ENCODE data around the gene HDHD3.
A peak's percentile ranks its signal among the peaks of the same experiment; 100 is the strongest.

Gene HDHD3

GRCh38 chr9:113376634-113377567, at the start of gene HDHD3:
Gene HDHD3, minus strand, starts transcription at chr9:113376986. Its CDS starts 2,632 bp downstream, at chr9:113374354.
- TF ChIP-seq CTCF (IDR thresholded peaks at IDR 0.05; ENCODE audit: low read depth, low read length, poor library complexity, severe bottlenecking) (no peak), EZH2phosphoT487 (IDR thresholded peaks at IDR 0.05; ENCODE audit: borderline replicate concordance, low read length) (no peak)
- no peaks in the 10 kb centered on the region for H3K27me3 ChIP-seq (ENCODE audit: control insufficient read depth, low read length)
- no peaks in the 10 kb centered on the region for H3K9me3 ChIP-seq (ENCODE audit: control insufficient read depth, insufficient read depth, low read length)
- H3K4me3 ChIP-seq (ENCODE audit: low read length): peak within 1 kb of the TSS; percentile 100
- peak within 1 kb of the TSS; percentile 97 for H3K4me2 ChIP-seq (ENCODE audit: low read length)
- no peaks in the 10 kb centered on the region for H3F3A ChIP-seq (ENCODE audit: control insufficient read depth, insufficient read depth)
- no peaks in the 10 kb centered on the region for H4K20me1 ChIP-seq (ENCODE audit: control insufficient read depth, insufficient read depth, low read depth, low read length)
- peaks cover 17% of the 10 kb centered on the region for H3K4me1 ChIP-seq (ENCODE audit: control insufficient read depth, low read length)
- H3K36me3 ChIP-seq (ENCODE audit: control insufficient read depth, low read length): peaks cover 29% of the 10 kb centered on the region
- peaks cover 15% of the 10 kb centered on the region for H3K79me2 ChIP-seq (ENCODE audit: control insufficient read depth, low read length)
- peak within 1 kb of the TSS; percentile 38 for H3K27ac ChIP-seq (ENCODE audit: low read depth, low read length)
- no peaks in the 10 kb centered on the region for H3K9me2 ChIP-seq (replicated peaks; ENCODE audit: control insufficient read depth, low read length)

- Histone ChIP-seq H3K79me2 (ENCODE audit: control insufficient read depth, low read length) (no peaks in the 10 kb centered on the region), H3F3A (ENCODE audit: control insufficient read depth, insufficient read depth) (no peaks in the 10 kb centered on the region), H3K36me3 (ENCODE audit: control insufficient read depth, low read length) (no peaks in the 10 kb centered on the region), H3K9me2 (replicated peaks; ENCODE audit: control insufficient read depth, low read length) (no peaks in the 10 kb centered on the region), H3K4me1 (ENCODE audit: control insufficient read depth, low read length) (no peaks in the 10 kb centered on the region), H3K27me3 (ENCODE audit: control insufficient read depth, low read length) (no peaks in the 10 kb centered on the region), H3K4me2 (ENCODE audit: low read length) (no peak overlapping the region), H4K20me1 (ENCODE audit: control insufficient read depth, insufficient read depth, low read depth, low read length) (no peaks in the 10 kb centered on the region), H3K4me3 (ENCODE audit: low read length) (no peak overlapping the region), H3K27ac (ENCODE audit: low read depth, low read length) (no peak overlapping the region), H3K9me3 (ENCODE audit: control insufficient read depth, insufficient read depth, low read length) (no peaks in the 10 kb centered on the region)
- TF ChIP-seq CTCF (IDR thresholded peaks at IDR 0.05; ENCODE audit: low read depth, low read length, poor library complexity, severe bottlenecking): no peak
- no peak for TF ChIP-seq EZH2phosphoT487 (IDR thresholded peaks at IDR 0.05; ENCODE audit: borderline replicate concordance, low read length)
Observed at GRCh38 chr9:113425072-113425471, 48.3 kb upstream of the HDHD3 start.

- Histone ChIP-seq H3K4me2 (ENCODE audit: low read length) (no peak overlapping the region), H3K27me3 (ENCODE audit: control insufficient read depth, low read length) (no peaks in the 10 kb centered on the region), H3K4me3 (ENCODE audit: low read length) (no peak overlapping the region), H4K20me1 (ENCODE audit: control insufficient read depth, insufficient read depth, low read depth, low read length) (no peaks in the 10 kb centered on the region), H3K4me1 (ENCODE audit: control insufficient read depth, low read length) (peaks cover 11% of the 10 kb centered on the region), H3K9me2 (replicated peaks; ENCODE audit: control insufficient read depth, low read length) (no peaks in the 10 kb centered on the region), H3F3A (ENCODE audit: control insufficient read depth, insufficient read depth) (peaks cover 2% of the 10 kb centered on the region; the same call in 1 of the 2 replicates), H3K79me2 (ENCODE audit: control insufficient read depth, low read length) (no peaks in the 10 kb centered on the region), H3K9me3 (ENCODE audit: control insufficient read depth, insufficient read depth, low read length) (no peaks in the 10 kb centered on the region), H3K27ac (ENCODE audit: low read depth, low read length) (no peak overlapping the region), H3K36me3 (ENCODE audit: control insufficient read depth, low read length) (no peaks in the 10 kb centered on the region)
- TF ChIP-seq EZH2phosphoT487 (IDR thresholded peaks at IDR 0.05; ENCODE audit: borderline replicate concordance, low read length) (no peak), CTCF (IDR thresholded peaks at IDR 0.05; ENCODE audit: low read depth, low read length, poor library complexity, severe bottlenecking) (no peak)
Observed at GRCh38 chr9:113421726-113422125, 44.9 kb upstream of the HDHD3 start.

All from DOHH2 (cell line).